NCI-H2029 (cell line): ENCODE measurements around the gene EXOC7.
A peak's percentile ranks its signal among the peaks of the same experiment; 100 is the strongest.
"Not testable (repeated sequence)": the region's sequence is repeated elsewhere in the genome, so short reads cannot be mapped to it uniquely, and the experiment has no call there.

Experiments
- DNase-seq: peaks from one replicate; lab custom pipeline; 2025; lab: John Stamatoyannopoulos, UW

The EXOC7 gene

DNA sequence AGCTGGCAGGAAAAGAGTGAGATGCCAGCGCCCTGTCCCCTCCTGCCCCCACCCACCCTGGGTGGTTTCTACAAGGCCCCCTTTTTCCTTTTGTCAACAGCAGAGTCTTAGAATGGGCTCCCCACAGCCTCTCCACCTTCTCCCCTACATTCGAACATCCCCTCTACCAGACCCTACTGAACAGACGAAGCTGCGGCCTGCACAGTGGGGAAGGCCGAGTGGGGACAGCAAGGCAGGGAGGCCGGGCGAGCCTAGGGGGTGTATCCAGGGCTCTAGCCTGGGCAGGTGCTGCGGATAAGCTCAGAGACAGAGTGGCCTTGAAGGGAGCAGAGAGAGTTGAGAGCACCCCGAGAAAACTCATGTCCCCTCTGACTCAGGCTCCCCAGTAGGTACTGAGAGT, 17.2 kb downstream of the EXOC7 start:
- DNase-seq, result no peak

DNA sequence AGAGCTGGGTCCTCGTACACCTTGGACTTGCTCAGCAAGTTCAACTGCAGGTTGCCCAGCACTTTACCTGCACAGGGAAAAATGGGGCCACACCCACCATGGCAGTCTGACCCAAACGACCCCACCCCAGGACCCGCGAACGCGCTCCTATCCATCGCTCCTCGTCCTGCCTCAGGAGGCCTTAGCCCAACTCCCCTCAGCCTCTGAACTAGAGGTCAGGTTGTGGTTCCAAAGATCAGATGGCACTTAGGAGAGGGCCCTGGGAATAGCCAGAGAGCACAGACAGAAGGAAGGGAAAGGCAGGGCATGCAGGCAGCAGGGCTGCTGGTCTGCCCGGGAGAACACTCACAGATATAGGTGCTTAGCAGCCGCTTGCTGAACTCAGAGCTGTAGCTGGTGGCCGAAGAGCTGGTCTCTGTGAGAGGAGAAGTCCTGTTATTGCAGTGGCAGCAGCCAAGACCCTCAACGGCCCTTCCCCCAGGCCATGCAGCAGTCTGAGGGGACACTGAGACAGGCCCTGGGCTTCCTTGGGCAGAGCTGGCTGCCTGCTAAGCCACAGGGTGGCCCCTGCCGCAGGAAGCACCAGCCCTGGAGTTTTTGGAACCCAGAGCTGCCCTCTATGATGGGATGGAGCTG, 17.7 kb downstream of the EXOC7 start:
- no peak for DNase-seq

- DNase-seq, result no peak
Observed at GRCh38 chr17:76085066-76085730, 18.4 kb downstream of the EXOC7 start.

- DNase-seq, result no peak
Observed at GRCh38 chr17:76083536-76084182, 19.9 kb downstream of the EXOC7 start.

DNA sequence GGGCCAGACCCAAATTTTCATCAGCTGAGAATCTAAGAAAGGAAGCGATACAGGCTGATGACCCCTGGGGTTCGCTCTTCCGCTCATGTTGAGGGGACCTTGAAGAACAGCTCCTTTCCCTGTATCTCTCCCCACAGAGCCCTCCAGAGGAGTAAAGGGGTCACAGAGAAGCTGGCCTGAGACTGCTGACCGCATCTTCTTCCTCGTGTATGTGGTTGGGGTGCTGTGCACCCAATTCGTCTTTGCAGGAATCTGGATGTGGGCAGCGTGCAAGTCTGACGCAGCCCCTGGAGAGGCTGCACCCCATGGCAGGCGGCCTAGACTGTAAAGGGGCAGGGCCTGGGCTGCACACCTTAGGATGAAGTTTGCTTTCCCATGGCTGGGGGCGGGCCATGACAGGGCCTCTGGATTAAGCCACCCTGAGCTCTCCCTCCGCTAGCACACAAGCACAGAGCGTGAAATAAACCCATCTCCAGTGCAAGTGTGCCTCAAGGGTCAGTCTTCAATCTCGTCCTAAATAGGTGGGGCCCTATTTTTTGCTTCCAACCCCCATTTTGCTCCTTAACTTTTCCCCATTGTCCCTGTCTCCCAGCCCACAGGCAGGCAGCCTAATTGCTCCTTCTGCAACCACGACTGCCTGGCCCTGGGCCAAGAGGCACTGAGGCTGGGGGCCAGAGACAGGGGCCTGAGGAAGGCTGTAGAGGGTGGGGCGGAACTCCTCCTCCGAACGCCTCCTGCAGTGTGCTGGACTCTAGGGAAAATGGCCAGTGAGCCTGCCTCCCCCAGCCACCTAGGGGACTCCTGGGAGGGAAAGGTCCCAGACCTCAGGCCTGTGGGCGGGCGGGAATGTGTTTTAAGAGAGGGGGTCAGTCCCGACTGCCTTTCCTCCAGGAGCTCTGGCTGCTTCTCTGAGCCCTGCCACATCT, 21.0 kb downstream of the EXOC7 start:
- no peak for DNase-seq

GRCh38 chr17:76081295-76082210, 22.0 kb downstream of the EXOC7 start:
- DNase-seq, result no peak

DNA sequence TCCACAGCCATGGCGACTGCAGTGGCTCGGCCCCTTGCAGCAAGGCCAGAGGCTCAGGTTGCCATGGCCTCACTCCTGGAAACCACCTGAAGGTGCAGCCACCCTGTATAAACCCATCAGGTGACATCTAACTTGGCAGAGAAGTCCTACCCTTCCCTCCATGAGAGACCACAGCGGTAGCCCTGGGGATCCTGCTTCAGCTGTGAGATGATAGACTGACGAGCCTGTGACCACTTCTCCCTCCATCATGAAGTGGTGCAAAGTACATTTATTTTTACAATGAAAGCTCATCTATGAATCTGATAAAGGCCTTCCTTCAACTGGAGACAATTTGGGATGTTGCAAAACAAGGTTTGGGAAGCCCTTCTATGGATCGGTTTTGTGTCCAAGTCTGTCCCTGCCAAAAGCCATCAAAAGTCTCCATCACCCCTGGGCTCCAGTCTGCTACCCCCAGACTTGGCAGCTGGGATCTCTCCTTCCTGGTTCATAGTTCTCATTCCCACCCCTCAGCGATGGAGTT, 22.8 kb downstream of the EXOC7 start:
- DNase-seq, result no peak

GRCh38 chr17:76079956-76080767, 23.4 kb downstream of the EXOC7 start:
- no peak for DNase-seq

DNA sequence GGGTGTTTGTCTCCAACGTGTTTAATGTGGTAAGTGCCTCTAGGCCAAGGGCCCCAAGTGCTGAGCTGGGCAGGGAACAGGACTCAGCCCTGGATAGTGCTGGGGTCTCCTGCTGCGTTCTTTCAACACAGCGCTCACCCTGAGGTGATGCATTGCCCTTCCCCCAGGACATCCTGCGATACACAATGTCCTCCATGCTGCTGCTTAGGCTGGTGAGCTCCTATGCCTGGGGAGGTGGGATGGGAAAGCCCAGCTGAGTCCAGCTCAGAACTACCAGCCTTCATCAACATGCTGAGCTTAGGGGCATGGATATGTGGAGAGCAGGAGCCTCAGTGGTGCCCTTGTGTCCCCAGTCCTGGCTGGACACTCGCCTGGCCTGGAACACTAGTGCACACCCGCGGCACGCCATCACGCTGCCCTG, 24.0 kb downstream of the EXOC7 start:
- DNase-seq, result no peak

GRCh38 chr17:76078860-76079534, 24.6 kb downstream of the EXOC7 start, which contains the start of gene ZACN:
ZACN (plus strand) TSS chr17:76079182; CDS start chr17:76079265, 83 bp downstream.
- DNase-seq, result peak; percentile 9

DNA sequence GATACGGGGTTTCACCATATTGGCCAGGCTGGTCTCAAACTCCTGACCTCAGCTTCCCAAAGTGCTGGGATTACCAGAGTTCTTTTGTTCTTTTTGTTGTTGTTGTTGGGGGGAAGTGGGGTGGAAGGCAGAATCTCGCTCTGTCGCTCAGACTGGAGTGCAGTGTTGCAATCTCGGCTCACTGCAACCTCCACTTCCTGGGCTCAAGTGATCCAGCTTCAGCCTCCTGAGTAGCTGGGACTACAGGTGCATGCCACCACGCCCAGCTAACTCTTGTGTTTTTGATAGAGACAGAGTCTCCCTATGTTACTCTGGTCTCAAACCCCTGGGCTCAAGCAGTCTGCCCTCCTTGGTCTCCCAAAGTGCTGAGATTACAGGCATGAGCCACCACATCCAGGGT, 25.2 kb downstream of the EXOC7 start:
- DNase-seq, result not testable (repeated sequence)

DNA sequence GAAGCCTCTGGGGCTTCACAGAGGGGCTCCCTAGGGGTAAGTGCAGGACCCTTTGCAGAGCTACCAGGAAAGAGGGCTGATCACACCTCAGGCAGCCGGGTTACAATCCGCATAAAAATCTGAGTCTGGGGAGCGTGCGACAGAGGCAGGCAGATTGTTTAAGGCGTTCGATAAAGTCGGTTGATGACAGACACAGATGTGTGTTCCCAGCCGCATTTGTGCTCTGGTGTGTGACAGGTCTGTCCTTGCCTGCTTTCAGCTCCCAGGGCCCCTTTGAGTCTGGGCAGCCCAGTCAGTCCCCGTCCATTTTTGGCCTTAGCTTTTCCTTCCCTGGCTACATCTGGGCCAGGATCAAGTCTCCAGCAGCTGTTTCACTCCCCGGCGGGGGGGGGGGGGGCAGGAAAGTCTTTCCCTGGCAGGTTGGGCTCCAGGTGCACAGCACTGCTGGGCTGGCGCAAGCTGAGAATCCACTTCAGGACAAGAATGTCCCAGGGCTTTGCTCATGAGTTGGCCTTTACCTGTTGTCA, 25.9 kb downstream of the EXOC7 start:
- no peak for DNase-seq

DNA sequence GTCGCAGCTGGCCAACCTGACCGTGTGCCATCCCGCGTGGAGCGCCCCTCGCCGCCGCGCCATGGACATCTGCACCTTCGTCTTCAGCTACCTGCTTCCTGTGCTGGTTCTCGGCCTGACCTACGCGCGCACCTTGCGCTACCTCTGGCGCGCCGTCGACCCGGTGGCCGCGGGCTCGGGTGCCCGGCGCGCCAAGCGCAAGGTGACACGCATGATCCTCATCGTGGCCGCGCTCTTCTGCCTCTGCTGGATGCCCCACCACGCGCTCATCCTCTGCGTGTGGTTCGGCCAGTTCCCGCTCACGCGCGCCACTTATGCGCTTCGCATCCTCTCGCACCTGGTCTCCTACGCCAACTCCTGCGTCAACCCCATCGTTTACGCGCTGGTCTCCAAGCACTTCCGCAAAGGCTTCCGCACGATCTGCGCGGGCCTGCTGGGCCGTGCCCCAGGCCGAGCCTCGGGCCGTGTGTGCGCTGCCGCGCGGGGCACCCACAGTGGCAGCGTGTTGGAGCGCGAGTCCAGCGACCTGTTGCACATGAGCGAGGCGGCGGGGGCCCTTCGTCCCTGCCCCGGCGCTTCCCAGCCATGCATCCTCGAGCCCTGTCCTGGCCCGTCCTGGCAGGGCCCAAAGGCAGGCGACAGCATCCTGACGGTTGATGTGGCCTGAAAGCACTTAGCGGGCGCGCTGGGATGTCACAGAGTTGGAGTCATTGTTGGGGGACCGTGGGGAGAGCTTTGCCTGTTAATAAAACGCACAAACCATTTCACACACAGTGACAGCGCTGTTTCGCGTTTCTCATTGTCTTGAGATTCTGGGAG, 26.6 kb downstream of the EXOC7 start:
- no peak for DNase-seq

DNA sequence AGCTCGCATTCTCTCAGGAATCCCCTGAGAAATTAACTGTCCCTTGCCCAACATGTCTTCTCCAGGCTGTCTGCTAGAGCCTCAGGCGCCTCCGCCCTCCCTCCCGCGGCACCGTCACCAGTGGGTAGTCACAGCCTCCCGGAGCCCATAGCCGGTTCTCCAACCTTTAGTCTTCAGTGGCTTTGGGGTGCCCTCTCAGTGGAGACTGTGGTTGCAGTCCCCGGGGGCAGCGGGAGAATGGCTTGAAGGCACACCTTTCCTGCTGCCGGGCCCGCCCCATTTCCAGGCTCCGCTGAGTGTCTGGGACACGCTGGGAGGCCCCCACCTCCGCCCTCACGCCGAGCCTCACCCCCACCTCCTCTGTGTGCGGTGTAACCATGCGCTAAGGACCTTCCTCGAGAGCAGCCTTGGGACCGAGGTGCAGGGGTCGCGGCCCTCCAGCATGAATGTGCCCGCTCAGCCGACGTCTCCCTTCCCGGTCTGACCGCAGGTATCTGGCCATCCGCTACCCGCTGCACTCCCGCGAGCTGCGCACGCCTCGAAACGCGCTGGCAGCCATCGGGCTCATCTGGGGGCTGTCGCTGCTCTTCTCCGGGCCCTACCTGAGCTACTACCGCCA, 27.3 kb downstream of the EXOC7 start:
- no peak for DNase-seq

DNA sequence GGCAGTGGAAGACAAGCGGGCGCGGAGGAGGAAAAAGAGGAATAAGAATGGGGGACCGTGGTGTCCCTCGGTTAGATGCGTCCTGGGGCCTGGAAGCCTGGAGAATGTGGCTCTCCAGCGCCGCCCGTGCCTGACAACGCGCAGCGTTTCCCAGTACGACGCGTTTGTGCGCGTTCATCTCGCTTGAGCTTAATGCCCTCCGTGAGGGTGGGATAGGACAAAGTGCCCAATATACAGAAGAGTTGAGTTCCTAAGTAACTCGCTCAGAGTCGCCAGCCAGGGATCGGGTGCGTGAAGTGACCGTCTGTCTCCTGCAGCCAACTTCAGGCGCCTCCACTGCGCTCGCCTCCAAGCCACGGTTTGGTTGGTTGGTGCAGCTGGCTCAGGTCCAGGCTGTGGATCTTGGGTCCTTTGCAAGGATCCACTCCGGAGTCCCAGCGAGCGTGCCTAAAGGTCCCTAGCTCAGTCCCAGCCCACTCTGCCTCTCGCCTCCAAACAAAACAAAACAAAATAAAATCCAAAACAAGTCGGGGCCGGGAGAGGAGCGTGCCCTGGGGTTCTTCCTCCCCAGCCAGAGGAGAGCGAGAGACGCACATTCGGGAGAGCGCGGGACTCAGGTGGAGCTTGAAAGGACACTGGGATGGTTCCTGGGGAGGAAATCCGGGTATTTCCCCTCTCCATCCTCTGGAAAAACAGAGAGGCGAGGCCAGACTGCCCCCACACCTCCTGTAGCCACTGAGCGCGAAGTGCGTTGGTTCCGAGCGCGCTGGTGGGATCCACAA, 28.0 kb downstream of the EXOC7 start:
- no peak for DNase-seq

DNA sequence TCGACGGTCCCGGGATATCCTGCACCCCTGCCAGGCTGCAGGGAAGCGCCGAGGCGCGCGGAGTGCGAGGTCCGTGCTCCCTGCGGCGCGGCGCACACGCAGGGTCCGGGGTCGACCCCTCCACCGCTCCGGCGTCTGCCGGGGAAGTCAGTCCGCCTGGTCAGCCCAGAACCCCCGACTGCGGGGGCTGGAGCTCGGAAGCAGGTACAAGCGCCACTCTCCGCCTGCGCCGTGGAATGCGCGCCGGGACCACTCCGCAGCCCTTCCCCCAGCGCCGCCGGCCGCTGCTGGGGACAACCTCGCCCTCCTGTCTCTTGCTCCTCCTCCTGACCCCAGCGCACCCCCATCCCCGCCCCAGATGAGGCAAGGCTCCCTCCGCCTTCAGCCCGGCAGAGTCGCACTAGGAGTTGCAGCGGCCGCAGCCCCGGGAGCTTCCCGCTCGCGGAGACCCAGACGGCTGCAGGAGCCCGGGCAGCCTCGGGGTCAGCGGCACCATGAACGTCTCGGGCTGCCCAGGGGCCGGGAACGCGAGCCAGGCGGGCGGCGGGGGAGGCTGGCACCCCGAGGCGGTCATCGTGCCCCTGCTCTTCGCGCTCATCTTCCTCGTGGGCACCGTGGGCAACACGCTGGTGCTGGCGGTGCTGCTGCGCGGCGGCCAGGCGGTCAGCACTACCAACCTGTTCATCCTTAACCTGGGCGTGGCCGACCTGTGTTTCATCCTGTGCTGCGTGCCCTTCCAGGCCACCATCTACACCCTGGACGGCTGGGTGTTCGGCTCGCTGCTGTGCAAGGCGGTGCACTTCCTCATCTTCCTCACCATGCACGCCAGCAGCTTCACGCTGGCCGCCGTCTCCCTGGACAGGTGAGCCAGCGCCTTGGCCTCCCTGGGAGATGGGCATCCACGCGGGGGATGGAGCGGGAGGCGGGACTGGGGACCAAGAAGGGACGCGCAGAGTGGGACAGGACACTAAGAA, 28.9 kb downstream of the EXOC7 start, which contains the start of gene GALR2:
Gene GALR2 (plus strand): TSS at position 392 of the 974 bp plus-strand sequence. CDS start 103 bp downstream, at position 495.
- no peak for DNase-seq
